ENCODE data around the gene SYPL2.

Gene SYPL2

DNA sequence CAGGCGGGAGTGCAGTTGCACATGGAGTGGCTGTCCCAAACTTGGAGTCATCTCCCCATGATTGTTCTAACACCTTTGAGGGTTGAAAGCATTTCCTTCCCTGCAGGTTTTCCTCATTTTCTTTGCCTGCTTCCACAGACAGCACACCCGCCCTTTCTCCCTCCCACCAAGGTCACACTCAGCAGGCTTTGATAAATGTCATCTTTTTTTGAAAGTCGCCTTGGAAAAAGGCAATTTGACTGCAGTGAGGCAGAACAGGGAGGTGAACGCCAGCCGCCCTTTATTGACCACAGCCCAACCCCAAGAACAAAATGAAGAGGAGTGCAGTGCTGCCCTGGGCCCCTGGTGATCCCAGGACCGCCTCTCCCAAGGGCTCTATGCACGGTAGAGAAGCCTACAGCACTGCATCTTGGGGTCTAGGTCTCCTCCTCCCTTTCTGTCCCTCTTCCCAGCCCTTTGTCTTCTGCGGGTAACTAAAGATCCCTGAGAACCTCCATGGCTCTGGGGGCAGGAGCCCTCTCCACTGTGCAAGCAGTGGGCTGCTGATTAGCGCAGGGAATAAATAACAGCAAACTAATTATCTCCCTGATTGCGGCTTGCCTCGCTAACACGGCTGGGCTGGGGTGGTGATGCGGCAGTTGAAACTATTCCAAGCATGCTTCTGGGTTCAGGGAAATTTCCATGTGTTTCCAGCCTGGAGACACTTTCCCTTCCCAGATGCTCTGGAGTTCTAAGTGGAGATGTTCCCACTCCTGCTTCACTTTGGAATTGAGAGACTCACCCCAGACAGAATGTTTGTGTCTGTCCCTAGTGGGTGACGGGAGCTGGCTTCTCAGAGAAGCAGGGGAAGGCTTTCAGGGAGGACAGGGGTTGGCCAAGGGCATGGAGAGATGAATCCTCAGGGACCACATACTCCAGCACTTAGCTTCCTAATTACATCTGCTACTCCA lies 54.9 kb downstream of the SYPL2 start:
- no peak for DNase-seq

DNA sequence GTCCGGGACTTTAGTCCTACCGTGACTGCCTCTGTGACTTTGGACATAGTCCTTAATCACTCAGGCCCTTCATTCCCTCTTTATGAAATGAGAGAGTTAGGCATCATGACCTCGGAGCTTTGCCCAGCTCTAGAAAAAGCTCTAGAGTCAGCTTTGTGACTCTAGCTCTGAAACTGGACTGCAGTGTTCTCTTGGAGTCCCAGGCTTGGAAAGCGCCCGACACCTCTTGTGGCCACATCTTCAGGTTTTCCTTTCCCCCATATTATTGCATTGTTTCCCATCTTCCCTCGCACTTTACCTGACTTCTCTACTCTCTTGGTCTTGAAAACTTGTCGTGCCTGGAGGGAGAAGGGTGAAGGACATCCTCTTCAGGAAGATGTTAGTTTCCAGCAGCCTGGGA lies 55.7 kb downstream of the SYPL2 start:
- DNase-seq: no peak

DNA sequence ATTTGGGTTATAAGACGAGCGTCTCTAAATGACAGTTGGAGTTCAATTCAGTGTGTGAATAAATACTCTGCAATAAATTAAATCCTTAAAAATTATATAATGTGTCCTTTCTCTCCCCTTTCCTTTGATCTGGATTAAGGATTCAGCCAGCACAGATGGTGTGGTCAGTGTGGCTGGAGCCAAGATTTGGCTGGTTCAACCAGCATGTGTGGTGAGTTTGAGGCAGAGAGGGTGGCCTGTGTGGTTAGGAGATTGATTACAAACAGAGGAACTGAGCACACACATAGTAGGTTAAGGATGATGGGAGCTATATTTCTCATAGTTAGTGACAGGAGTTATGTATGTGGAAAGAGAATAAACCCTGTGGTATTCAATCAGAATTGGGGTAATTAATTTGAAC lies 57.4 kb downstream of the SYPL2 start:
- DNase-seq: no peak

DNA sequence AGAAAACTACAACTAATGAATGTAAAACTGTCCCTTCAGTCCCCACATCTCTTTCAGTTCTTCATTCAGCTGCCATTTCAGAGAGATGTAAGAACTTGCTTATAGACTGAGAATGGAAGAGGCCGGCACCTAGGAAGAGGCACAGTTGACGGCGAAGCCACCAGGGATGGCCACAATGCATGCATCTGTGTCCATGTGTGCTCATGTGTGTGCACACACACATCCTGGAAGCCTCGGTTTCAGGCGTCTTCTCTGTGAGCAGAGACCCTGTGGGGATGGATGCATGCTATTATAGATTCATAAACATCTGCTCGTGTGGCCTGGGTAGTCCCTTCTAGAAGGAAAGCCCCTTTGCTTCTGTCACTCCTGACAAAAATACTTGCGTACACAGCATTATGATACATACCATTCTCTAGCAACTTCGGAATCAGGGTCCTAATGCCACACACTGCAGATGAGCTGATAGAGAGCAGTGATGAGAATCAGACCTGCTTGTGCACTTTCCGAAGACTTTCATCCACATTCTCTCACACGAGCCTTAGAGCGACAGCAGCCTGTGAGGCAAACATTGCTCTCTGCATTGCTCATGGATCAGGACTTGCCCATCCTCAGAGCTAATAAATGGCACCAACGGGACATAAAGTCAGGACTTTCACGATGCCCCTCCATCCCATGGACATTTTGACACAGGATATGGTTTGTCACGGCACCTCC lies 60.9 kb downstream of the SYPL2 start:
- no peak for DNase-seq

DNA sequence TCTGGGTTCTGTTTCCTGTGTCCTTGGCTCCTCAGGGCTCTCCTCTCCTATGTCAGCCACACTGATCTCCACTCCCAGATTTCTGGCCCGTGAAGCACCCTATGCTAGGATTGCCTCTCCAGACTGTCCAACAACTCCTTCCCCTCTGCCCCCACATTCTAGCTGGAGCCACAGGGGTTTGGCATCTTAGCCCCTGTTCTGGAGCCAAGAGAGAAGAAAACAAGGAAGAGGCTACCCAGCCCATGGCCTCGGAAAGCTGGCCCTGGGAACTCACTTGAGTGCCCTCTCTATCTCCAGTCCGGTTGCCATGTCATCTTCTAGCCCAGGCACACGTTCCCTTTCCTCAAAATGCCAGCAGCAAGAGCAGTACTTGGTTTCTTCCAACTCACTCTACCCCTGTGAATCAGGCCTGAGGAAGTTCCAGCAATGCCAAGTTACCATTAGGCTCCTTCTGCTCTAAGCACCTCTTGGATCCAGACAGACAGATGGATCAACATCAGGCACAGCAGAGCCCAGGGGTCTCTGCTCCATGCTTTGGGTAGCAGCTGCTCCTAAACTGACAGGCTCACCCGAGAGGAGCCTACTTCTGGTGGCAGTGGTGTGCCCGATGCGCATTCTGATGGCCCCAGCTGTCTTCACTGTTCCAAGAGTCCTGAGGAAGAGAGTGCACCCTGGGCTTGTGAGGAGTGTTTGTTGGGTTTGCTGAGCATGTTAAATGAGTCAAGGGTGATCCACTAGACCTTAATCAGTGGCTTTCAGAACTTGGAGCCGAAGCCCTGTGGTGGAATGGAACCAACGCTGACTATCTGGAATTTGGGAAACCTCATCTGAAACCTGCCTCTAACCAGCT lies 61.7 kb downstream of the SYPL2 start:
- no peak for DNase-seq

DNA sequence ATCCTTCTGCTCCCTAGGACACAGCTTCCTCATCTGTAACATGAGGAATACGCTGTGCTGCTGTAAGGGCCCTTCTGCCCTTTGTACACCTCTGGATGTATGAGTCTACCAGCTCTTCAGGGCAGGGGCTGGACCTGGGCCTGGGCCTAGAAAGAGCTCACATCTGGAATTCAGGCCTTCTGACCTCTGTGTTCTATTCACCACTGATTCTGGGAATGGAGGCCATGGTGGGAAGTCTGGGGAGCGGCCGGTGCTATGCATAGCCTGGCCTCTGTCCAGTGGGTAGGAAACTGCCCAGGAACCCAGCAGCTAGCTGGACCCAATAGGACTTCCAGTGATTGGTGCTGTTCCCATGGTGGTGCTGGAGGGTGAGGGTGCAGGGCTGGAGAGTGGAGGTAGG lies 62.4 kb downstream of the SYPL2 start:
- DNase-seq: no peak

DNA sequence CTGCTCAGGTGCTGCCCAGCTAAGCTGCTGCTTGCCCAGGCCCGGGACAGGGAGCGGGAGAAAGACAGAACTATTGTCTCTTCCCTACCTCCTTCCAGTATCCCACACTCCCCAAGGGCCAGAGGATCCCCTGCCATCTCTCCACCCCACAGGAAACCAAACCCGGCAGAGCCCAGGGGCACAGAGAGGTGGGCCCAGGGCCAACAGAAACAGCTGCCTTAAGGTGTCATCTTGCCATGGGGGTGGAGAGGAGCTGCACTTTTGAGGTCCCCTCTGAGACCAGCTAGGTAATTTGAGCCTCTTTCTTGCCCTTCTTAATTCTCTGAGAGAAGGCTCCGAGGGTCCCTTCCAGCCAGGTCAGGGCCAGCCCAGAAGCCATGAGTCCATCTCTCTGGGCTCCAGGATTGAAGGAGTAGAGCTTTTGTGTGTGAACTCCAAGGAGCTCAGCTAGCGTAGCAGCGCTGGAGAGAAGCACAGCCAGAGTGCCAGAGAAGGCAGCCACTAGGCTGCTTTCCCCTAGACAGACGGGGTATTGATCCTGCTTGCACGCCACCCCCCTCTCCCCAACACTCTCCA lies 63.6 kb downstream of the SYPL2 start:
- no peak for DNase-seq

DNA sequence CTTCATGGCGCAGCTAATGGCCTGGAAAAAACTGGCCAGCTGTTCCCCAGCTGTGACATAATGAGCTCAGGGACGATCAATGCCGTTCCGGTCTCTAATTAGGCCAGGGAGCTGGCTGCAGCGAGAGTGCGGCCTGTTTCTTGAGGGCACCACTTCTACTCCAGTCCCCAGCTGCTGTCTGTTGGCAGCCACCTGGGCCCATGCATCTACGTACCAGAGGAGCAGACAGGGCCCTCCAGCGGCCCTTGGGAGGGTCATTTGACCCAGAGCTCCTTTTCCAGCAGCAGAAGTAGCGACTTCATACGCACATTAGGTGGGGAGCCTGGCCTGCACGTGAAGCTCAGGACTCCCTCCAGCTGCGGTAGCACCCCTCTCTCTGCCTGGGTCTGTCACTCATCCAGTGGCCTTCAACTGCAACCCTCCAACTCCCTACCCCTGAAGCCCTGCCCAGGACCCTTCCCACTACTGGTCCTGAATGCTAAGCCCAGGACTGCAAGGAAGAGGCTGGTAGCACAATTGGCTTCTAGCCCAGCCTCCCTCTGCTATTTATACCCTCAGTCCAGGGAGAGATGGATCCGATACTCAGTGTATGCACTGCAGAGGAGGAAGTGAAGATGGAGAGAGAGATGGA lies 64.2 kb downstream of the SYPL2 start:
- no peak for DNase-seq

DNA sequence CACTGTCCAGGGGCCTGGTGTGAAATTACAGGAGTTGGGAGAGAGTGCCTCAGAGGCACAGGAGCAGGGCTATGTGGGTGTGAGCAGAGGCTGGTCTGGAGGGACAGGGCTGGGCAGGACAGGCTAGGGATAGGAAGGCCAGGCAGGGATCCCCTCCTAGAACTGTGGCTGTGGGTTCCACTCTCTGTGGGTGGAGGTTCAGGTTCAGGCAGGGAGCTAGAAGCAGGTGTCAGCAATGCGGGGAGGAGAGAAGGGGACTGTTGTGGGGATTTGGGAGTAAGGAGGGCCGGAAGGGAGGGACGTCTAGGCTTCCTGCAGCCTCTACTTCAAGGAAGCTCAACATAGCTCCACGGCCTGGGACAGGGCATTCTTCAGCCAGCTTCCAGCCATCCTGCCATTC lies 65.0 kb downstream of the SYPL2 start:
- DNase-seq: no peak
